SK-N-SH treated with all-trans-retinoic acid at 6 μM for 48 hours (cell line): ENCODE results near the gene HCFC1R1.

Source experiments
- ARNTL ChIP-seq: fragments of 450-650 bp; formaldehyde crosslinking; IDR thresholded peaks from 2 replicates; pipeline ENCODE4 v1.5.0; 2020; ENCODE audit warnings: low read depth, mild to moderate bottlenecking, moderate library complexity, borderline replicate concordance
- ESRRG ChIP-seq: fragments of 250-450 bp; sonication (Bioruptor Pico); IDR thresholded peaks from 2 replicates; pipeline ENCODE4 v1.6.1; 2021; ENCODE audit warnings: mild to moderate bottlenecking
- GLIS3 ChIP-seq: fragments of 250-450 bp; sonication (Bioruptor Pico); IDR thresholded peaks from 2 replicates; pipeline ENCODE4 v1.5.0; 2020; ENCODE audit warnings: mild to moderate bottlenecking, moderate library complexity
- ISL1 ChIP-seq: fragments of 250-450 bp; sonication (Bioruptor Pico); IDR thresholded peaks from 2 replicates; pipeline ENCODE4 v2.1.2; 2022; ENCODE audit warnings: mild to moderate bottlenecking, moderate library complexity
- OSR1 ChIP-seq: fragments of 250-450 bp; sonication (Bioruptor Pico); IDR thresholded peaks from 2 replicates; pipeline ENCODE4 v1.8.0; 2022; ENCODE audit warnings: moderate library complexity, mild to moderate bottlenecking, inconsistent platforms
- PPARA ChIP-seq: fragments of 250-450 bp; sonication (Bioruptor Pico); IDR thresholded peaks from 2 replicates; pipeline ENCODE4 v1.5.0; 2020; ENCODE audit warnings: mild to moderate bottlenecking, borderline replicate concordance
- TCF4 ChIP-seq: fragments of 250-450 bp; sonication (Bioruptor Pico); IDR thresholded peaks from 2 replicates; pipeline ENCODE4 v1.8.0; 2021; ENCODE audit warnings: mild to moderate bottlenecking, moderate library complexity, borderline replicate concordance
- ZC3H10 ChIP-seq: fragments of 250-450 bp; sonication (Bioruptor Pico); IDR thresholded peaks from 2 replicates; pipeline ENCODE4 v1.5.1; 2021; ENCODE audit warnings: mild to moderate bottlenecking, moderate library complexity
- ZFP3 ChIP-seq: fragments of 250-450 bp; sonication (Bioruptor Pico); IDR thresholded peaks from 2 replicates; pipeline ENCODE4 v1.5.0; 2020; ENCODE audit warnings: mild to moderate bottlenecking, moderate library complexity
- ZFP30 ChIP-seq: fragments of 450-650 bp; formaldehyde crosslinking; IDR thresholded peaks from 2 replicates; pipeline ENCODE4 v1.5.0; 2022; ENCODE audit warnings: mild to moderate bottlenecking, moderate library complexity
- TF ChIP-seq, protein P1 (sequence below): fragments of 250-450 bp; sonication (Bioruptor Pico); IDR thresholded peaks from 2 replicates; pipeline ENCODE4 v1.5.1; 2021; ENCODE audit warnings: mild to moderate bottlenecking, moderate library complexity
- TF ChIP-seq, protein P2 (sequence below): fragments of 250-450 bp; sonication (Bioruptor Pico); IDR thresholded peaks from 2 replicates; pipeline ENCODE4 v1.8.0; 2020; ENCODE audit warnings: mild to moderate bottlenecking, moderate library complexity, borderline replicate concordance
- TF ChIP-seq, protein P3 (sequence below): fragments of 250-450 bp; sonication (Bioruptor Pico); IDR thresholded peaks from 2 replicates; pipeline ENCODE4 v1.5.1; 2020; ENCODE audit warnings: low read depth, mild to moderate bottlenecking, moderate library complexity
- TF ChIP-seq, protein P4 (sequence below): fragments of 250-450 bp; sonication (Bioruptor Pico); IDR thresholded peaks from 2 replicates; pipeline ENCODE4 v1.8.0; 2021; ENCODE audit warnings: low read depth, mild to moderate bottlenecking, moderate library complexity, borderline replicate concordance

DNA sequence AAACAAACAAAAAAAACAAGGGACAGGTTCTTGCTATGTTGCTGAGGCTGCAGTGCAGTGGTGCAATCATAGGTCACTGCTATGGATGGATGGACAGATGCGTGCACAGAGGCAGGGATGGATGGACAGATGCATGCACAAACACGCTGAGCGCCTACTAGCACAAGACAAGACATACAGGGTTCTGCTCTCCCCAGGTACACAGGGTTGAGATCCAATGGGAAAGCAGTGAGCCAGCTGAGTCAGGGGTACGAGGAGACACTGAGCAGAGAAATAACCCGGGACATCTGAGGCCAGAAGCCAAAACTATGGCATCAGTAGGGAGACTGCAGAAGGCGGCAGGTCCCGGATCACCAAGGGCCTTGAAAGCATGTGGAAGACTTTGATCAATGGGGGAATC is 47.9 kb upstream of the HCFC1R1 start:
- no peak for TF ChIP-seq ESRRG (CRISPR knock-in tag)
- TF ChIP-seq ZFP30 (CRISPR knock-in tag): no peak
- TF ChIP-seq, protein P1, sequence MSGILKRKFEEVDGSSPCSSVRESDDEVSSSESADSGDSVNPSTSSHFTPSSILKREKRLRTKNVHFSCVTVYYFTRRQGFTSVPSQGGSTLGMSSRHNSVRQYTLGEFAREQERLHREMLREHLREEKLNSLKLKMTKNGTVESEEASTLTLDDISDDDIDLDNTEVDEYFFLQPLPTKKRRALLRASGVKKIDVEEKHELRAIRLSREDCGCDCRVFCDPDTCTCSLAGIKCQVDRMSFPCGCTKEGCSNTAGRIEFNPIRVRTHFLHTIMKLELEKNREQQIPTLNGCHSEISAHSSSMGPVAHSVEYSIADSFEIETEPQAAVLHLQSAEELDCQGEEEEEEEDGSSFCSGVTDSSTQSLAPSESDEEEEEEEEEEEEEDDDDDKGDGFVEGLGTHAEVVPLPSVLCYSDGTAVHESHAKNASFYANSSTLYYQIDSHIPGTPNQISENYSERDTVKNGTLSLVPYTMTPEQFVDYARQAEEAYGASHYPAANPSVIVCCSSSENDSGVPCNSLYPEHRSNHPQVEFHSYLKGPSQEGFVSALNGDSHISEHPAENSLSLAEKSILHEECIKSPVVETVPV (CRISPR knock-in tag): no peak
- no peak for TF ChIP-seq PPARA (CRISPR knock-in tag)
- TF ChIP-seq ZC3H10: no peak
- TF ChIP-seq ZFP3: no peak
- TF ChIP-seq ARNTL (CRISPR knock-in tag): no peak
- TF ChIP-seq, protein P2, sequence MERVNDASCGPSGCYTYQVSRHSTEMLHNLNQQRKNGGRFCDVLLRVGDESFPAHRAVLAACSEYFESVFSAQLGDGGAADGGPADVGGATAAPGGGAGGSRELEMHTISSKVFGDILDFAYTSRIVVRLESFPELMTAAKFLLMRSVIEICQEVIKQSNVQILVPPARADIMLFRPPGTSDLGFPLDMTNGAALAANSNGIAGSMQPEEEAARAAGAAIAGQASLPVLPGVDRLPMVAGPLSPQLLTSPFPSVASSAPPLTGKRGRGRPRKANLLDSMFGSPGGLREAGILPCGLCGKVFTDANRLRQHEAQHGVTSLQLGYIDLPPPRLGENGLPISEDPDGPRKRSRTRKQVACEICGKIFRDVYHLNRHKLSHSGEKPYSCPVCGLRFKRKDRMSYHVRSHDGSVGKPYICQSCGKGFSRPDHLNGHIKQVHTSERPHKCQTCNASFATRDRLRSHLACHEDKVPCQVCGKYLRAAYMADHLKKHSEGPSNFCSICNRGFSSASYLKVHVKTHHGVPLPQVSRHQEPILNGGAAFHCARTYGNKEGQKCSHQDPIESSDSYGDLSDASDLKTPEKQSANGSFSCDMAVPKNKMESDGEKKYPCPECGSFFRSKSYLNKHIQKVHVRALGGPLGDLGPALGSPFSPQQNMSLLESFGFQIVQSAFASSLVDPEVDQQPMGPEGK: no peak
- TF ChIP-seq, protein P3, sequence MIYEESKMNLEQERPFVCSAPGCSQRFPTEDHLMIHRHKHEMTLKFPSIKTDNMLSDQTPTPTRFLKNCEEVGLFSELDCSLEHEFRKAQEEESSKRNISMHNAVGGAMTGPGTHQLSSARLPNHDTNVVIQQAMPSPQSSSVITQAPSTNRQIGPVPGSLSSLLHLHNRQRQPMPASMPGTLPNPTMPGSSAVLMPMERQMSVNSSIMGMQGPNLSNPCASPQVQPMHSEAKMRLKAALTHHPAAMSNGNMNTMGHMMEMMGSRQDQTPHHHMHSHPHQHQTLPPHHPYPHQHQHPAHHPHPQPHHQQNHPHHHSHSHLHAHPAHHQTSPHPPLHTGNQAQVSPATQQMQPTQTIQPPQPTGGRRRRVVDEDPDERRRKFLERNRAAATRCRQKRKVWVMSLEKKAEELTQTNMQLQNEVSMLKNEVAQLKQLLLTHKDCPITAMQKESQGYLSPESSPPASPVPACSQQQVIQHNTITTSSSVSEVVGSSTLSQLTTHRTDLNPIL: no peak
- no peak for TF ChIP-seq GLIS3 (CRISPR knock-in tag)
- no peak for TF ChIP-seq OSR1 (CRISPR knock-in tag)
- TF ChIP-seq, protein P4, sequence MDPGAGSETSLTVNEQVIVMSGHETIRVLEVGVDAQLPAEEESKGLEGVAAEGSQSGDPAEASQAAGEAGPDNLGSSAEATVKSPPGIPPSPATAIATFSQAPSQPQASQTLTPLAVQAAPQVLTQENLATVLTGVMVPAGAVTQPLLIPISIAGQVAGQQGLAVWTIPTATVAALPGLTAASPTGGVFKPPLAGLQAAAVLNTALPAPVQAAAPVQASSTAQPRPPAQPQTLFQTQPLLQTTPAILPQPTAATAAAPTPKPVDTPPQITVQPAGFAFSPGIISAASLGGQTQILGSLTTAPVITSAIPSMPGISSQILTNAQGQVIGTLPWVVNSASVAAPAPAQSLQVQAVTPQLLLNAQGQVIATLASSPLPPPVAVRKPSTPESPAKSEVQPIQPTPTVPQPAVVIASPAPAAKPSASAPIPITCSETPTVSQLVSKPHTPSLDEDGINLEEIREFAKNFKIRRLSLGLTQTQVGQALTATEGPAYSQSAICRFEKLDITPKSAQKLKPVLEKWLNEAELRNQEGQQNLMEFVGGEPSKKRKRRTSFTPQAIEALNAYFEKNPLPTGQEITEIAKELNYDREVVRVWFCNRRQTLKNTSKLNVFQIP (CRISPR knock-in tag): no peak
- TF ChIP-seq ISL1: no peak
- no peak for TF ChIP-seq TCF4 (CRISPR knock-in tag)
